Measurements from ENCODE around the gene CREB3L1.

- TF ChIP-seq POLR2A (IDR thresholded peaks at IDR 0.05) = no peak
- TF ChIP-seq CTCF (IDR thresholded peaks at IDR 0.05 in 4 of 5, conservative IDR thresholded peaks at IDR 0.05 in 1 of 5) = no peak
Measured at GRCh38 chr11:46246521-46246920, 30.9 kb upstream of the CREB3L1 start.

Measured in gastrocnemius medialis (tissue), 4 donors.